Ishikawa (cell line): ENCODE results near the gene PSMG4.

ENCODE experiments used
- CEBPB ChIP-seq: IDR thresholded peaks from 2 replicates; pipeline ENCODE4 v1.6.1; 2012
- CREB1 ChIP-seq: IDR thresholded peaks from 2 replicates; pipeline ENCODE4 v1.6.1; 2012; ENCODE audit warnings: low read depth
- EGR1 ChIP-seq: IDR thresholded peaks from 2 replicates; pipeline ENCODE4 v1.6.1; 2012
- EP300 ChIP-seq: IDR thresholded peaks from 2 replicates; pipeline ENCODE4 v1.6.1; 2012; ENCODE audit warnings: borderline replicate concordance
- FOXM1 ChIP-seq: IDR thresholded peaks from 2 replicates; pipeline ENCODE4 v1.6.1; 2012; ENCODE audit warnings: low read depth, borderline replicate concordance
- MAX ChIP-seq: IDR thresholded peaks from 2 replicates; pipeline ENCODE4 v1.6.1; 2012
- NFIC ChIP-seq: IDR thresholded peaks from 2 replicates; pipeline ENCODE4 v1.6.1; 2012
- RAD21 ChIP-seq: IDR thresholded peaks from 2 replicates; pipeline ENCODE4 v1.6.1; 2012; ENCODE audit warnings: low read depth
- REST ChIP-seq: IDR thresholded peaks from 2 replicates; pipeline ENCODE4 v1.6.1; 2012; ENCODE audit warnings: low read depth, mild to moderate bottlenecking
- TAF1 ChIP-seq: IDR thresholded peaks from 2 replicates; pipeline ENCODE4 v1.6.1; 2012; ENCODE audit warnings: low read depth, mild to moderate bottlenecking
- TCF12 ChIP-seq: IDR thresholded peaks from 2 replicates; pipeline ENCODE4 v1.6.1; 2012; ENCODE audit warnings: low read depth
- TEAD4 ChIP-seq: IDR thresholded peaks from 2 replicates; pipeline ENCODE4 v1.6.1; 2012
- USF1 ChIP-seq: IDR thresholded peaks from 2 replicates; pipeline ENCODE4 v1.6.1; 2012
- YY1 ChIP-seq: IDR thresholded peaks from 2 replicates; pipeline ENCODE4 v1.6.1; 2012; ENCODE audit warnings: low read depth
- ZBTB7A ChIP-seq: IDR thresholded peaks from 2 replicates; pipeline ENCODE4 v1.6.1; 2012; ENCODE audit warnings: low read depth

Gene PSMG4

GRCh38 chr6:3258720-3259490, at the start of gene PSMG4:
TSS of gene PSMG4 (plus strand) at chr6:3258947. CDS start at chr6:3259023, 76 bp downstream.
- no peak for TF ChIP-seq USF1
- TF ChIP-seq FOXM1, result no peak
- no peak; the same call in 1 of the 2 replicates for TF ChIP-seq TCF12
- 0 out of 2 replicates have a peak, but pooled peaks have one; percentile 16 for TF ChIP-seq TEAD4
- no peak for TF ChIP-seq EP300
- TF ChIP-seq YY1, result peak; percentile 78
- no peak for TF ChIP-seq REST
- TF ChIP-seq NFIC, result no peak; the same call in 1 of the 2 replicates
- TF ChIP-seq CREB1, result no peak
- TF ChIP-seq ZBTB7A, result no peak; the same call in 1 of the 2 replicates
- peak; percentile 71; the same call in 1 of the 2 replicates for TF ChIP-seq TAF1
- no peak; the same call in 1 of the 2 replicates for TF ChIP-seq RAD21
- TF ChIP-seq EGR1, result no peak
- TF ChIP-seq MAX, result peak; percentile 88
- TF ChIP-seq CEBPB, result no peak

GRCh38 chr6:3209114-3210023, 49.4 kb upstream of the PSMG4 start:
- TF ChIP-seq NFIC (no peak), REST (no peak), EP300 (no peak), YY1 (no peak)

GRCh38 chr6:3210024-3210610, 48.6 kb upstream of the PSMG4 start:
- no peak for TF ChIP-seq NFIC
- no peak for TF ChIP-seq MAX
- no peak for TF ChIP-seq TEAD4

- TF ChIP-seq CEBPB, result no peak
- no peak for TF ChIP-seq TAF1
- TF ChIP-seq RAD21, result no peak
- TF ChIP-seq NFIC, result no peak
- no peak for TF ChIP-seq CREB1
- TF ChIP-seq FOXM1, result no peak
- no peak for TF ChIP-seq EP300
- TF ChIP-seq YY1, result no peak
- no peak for TF ChIP-seq ZBTB7A
- no peak for TF ChIP-seq TEAD4
- TF ChIP-seq USF1, result no peak
- no peak for TF ChIP-seq REST
- TF ChIP-seq EGR1, result no peak
- TF ChIP-seq MAX, result no peak
- no peak for TF ChIP-seq TCF12
Observed at GRCh38 chr6:3211681-3212080, 47.1 kb upstream of the PSMG4 start.
